GM18505 (cell line): ENCODE data around the gene CUX1.

Experiments used
- ATAC-seq: cut with Tn5 transposase; IDR thresholded peaks from one replicate; pipeline ENCODE4 v1.9.1; 2021; ENCODE audit not compliant: unreplicated experiment
- POLR2A ChIP-seq: IDR thresholded peaks from 4 replicates; pipeline ENCODE4 v1.6.1; 2011; ENCODE audit warnings: borderline replicate concordance; ENCODE audit not compliant: insufficient read depth, insufficient read length; ENCODE audit errors: extremely low read depth

The CUX1 gene

DNA sequence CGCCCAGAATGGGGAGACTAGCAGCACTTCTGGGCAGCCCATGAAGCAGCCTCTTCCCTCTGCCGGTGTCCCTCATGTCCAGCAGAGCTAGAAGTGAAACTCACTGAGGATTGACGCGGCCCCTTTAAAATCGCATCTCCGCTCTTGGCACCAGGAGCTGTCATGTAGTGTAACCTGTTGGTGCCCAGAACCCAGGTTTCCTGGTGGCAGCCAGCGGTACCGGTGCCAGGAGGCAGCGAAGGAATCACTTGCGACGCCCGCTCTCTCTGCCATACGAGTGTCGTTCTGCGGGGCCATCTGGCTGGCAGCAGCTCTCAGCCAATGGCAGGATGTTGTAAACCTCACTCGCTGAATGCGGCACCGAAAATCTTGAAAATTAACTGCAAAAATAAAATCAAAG lies 82.7 kb downstream of the CUX1 start:
- no peak for ATAC-seq
- no peak for TF ChIP-seq POLR2A

DNA sequence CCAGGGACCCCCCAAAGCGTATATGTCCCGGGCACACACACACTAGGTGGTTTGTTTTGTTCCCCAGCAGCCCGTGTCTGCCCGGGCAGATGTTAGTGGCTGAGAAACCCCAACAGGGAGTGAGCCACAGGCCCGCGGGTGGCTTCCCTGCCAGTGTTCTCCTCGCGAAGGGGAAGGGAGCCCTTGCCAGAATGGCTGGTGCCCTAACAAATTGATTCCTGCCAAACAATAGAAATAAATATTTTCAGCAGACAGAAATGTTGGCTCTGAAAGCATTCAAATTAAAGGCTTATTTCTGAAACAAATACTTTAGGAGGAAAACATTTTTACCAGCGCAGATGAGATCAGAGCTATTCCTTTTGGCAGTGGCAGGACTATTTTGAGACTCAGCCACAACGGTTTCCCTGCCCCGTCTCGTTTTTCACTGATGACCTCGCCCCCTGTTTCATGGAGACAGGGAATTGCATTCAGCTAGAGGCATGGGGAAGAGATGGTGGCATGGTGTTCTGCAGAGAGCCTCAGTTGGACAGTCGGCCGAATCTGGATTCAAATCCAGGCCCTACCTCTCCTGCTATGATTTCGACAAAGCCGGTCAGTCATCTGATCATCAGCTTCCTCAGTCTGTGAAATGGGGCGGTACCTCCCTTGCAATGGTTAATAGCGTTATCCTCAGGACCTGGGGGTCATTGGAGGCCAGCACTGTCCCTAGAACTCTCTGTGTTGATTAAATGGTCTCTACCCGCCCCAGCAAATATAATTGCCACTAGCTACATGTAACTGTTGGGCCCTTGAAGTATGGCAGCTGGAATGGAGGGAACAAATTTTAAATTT lies 84.5 kb downstream of the CUX1 start:
- TF ChIP-seq POLR2A = no peak
- ATAC-seq = no peak

DNA sequence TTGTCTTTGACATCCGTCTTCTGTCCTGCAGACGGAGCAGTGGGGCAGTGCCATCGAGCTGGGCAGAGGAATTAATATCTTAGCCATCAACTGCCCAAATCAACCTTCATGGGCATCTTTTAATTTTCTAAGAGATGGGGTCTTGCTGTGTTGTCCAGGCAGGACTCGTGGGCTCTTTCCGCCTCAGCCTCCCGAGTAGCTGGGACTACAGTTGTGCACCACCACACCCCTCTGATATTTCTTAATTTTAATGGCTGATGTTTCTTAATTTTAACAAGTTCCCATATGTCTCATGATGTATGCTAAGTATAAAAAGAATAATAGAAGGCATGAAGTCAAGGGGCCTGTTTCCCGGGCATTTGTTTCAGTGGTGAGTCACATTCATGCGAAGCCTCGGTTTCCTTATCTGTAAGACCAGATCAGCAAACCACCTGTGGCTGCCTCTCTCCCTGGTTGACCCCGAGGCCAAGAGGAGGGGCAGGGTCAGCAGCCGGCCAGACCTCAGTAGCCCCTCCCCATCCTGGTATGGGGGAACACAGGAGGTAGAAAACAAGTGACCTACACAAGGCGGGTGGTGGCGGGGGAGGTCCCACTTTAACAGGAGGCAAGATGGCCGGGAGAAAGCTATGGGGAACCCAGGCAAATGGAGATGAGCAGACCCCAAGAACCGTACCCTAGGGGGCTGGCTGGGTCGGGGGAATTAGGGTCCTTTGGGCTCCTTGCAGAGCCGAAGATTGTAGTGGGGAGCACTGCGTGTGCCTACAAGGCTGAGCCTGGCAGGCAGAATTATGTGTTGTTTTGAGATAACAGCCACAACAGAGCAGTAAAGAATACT lies 85.5 kb downstream of the CUX1 start:
- ATAC-seq = no peak
- TF ChIP-seq POLR2A = no peak

DNA sequence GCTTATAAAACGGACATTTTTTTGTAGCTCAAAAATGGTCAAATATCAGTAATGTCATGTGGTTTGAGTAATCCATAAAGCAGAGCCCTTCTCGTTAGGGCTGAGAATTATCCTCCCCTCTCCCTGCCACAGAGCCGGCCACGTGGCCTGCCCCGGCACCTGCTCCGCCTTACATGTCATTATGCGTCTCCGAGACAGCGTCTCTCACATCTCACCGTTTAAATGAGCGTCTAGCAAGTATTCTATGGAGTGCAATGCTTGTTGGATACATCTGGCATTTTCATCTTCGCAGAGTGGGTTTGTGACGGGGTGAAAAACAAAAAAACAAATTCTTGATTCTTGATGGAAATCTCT lies 86.1 kb downstream of the CUX1 start:
- no peak for TF ChIP-seq POLR2A
- ATAC-seq = no peak

DNA sequence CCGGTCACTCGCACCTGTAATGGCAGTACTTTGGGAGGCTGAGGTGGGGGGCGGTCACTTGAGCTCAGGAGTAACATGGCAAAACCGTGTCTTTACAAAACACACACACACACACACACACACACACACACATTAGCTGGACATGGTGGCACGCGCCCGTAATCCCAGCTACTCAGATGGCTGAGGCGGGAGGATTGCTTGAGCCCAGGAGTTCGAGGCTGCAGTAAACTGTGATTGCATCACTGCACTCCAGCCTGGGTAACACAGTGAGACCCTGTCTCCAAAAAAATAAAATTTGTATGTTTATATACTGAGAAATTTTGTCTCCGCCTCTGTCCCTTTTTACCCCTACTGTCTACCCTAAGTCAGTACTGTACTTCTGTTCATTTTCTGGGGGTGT lies 86.6 kb downstream of the CUX1 start:
- no peak for TF ChIP-seq POLR2A
- no peak for ATAC-seq

GRCh38 chr7:101905203-101905865 lies 87.9 kb downstream of the CUX1 start:
- TF ChIP-seq POLR2A = no peak
- no peak for ATAC-seq

- TF ChIP-seq POLR2A = no peak
- ATAC-seq = no peak
Observed at GRCh38 chr7:101906291-101907240, 89.1 kb downstream of the CUX1 start.

DNA sequence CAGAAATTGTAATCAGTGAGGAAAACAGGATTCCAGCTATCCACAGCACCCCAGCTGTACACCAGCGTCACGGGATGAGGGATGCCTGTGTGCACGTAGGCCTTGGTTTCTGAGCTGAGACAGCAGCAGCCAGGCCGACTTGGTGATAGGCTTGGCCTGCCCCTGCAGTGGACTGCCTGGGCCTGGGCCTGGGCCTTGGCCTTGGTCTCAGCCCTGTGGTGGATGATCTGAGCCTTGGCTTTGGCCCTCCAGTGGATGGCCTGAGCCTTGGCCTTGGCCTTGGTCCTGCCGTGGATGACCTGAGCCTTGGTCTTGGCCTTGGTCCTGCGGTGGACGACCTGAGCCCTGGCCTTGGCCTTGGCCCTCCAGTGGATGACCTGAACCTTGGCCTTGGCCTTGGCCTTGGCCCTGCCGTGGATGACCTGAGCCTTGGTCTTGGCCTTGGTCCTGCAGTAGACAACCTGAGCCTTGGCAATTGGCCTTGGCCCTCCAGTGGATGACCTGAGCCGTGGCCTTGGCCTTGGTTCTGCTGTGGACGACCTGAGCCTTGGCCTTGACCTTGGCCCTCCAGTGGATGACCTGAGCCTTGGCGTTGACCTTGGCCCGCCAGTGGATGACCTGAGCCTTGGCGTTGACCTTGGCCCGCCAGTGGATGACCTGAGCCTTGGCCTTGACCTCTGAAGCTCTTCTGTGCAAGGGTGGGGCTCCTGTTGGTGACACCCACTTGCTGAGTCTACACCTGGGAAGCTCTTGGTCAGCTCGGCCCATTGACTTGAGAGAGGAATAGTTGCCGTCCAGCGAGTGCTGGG lies 93.8 kb downstream of the CUX1 start:
- ATAC-seq = no peak
- TF ChIP-seq POLR2A = no peak

- ATAC-seq = no peak
- TF ChIP-seq POLR2A = no peak
Observed at GRCh38 chr7:101911800-101912715, 94.6 kb downstream of the CUX1 start.

DNA sequence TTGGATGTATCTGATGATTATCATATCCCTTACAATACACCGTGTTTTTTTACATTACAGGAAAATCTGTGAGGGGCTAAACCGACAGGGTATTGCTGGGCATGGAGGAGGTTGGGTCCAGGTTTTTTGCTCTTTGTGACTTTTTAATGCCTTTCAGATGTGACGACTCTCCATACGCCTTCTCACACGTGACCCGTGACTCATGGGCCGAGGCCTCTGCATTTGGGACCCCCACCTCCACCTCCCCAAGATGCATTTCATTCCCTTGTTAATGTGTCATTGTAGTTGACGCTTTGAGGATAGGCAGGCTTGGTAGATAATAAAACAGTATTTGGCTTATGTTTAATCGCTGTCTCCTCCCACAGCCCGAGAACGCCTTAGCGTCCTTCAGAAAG lies 95.3 kb downstream of the CUX1 start:
- ATAC-seq = no peak

GRCh38 chr7:101913247-101913721 lies 95.9 kb downstream of the CUX1 start:
- no peak for TF ChIP-seq POLR2A
- no peak for ATAC-seq

More for the DNA sequence above, 95.3 kb downstream of the CUX1 start:
- TF ChIP-seq POLR2A = no peak

DNA sequence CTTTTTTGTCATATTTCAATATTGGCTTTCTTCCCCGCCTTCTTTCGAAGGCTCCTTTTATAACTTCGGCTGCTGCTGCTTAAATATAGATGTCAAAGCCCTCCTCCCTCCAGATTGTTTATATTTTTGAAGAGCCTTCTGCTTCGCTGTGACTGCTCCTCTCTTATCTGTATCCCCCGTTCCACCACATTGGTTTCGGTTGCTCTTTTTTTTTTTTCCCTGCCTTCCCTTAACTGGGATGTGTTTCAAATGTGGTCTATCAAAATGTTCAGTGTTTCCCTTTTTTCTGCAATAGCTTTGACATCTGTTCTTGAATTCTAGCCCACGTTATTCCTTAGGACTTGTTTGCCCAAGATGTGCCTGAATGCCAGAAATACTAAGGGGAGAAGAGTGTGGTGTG lies 96.4 kb downstream of the CUX1 start:
- TF ChIP-seq POLR2A = no peak
- ATAC-seq = no peak
